A673 (cell line): ENCODE measurements around the gene ORC5. TPM values are rescaled to one million over a fixed set of nuclear protein-coding genes. Genes with fewer than 3 reads are reported as not detected.

ENCODE experiments used
- BruUV-seq: library from RNA; stranded (reverse); fragments of 400-500 nt; replicated peaks from 2 replicates; lab custom pipeline; 2021; lab: Mats Ljungman, UMichigan
- CTCF ChIA-PET: fragments of 300-600 bp; sonication (Branson Sonifier 250); formaldehyde crosslinking; loops from one replicate; lab custom pipeline; 2022; ENCODE audit warnings: antibody characterized with exemption; lab: Charles Lee
- POLR2A ChIA-PET: fragments of 300-600 bp; sonication (Branson Sonifier 250); formaldehyde crosslinking; loops from one replicate; lab custom pipeline; 2022; ENCODE audit warnings: antibody characterized with exemption; ENCODE audit not compliant: low non-redundant PET; lab: Charles Lee
- DNase-seq: peaks from one replicate; pipeline ENCODE4 v3.0.0-alpha.2; 2015; ENCODE audit warnings: low spot score
- H3K27ac ChIP-seq: fragments of 200-600 bp; sonication (generic); 2 replicates; pipeline ENCODE4 v1.5.1; 2016; ENCODE audit warnings: mixed run types, low read depth, mild to moderate bottlenecking, mixed read lengths, antibody characterized with exemption, low read length; ENCODE audit not compliant: poor library complexity, severe bottlenecking
- H3K27me3 ChIP-seq: fragments of 200-600 bp; sonication (generic); replicated peaks from 2 replicates; pipeline ENCODE4 v1.6.1; 2017; ENCODE audit warnings: mixed run types, low read depth, mild to moderate bottlenecking, mixed read lengths, antibody characterized with exemption, low read length; ENCODE audit not compliant: insufficient read depth, poor library complexity
- H3K36me3 ChIP-seq: fragments of 200-600 bp; sonication (generic); 2 replicates; pipeline ENCODE4 v1.6.1; 2016; ENCODE audit warnings: mixed run types, mild to moderate bottlenecking, mixed read lengths, antibody characterized with exemption, low read length; ENCODE audit not compliant: insufficient read depth, poor library complexity, severe bottlenecking
- H3K4me1 ChIP-seq: fragments of 200-600 bp; sonication (generic); 2 replicates; pipeline ENCODE4 v1.6.1; 2017; ENCODE audit warnings: mixed run types, mild to moderate bottlenecking, mixed read lengths, antibody characterized with exemption, low read length; ENCODE audit not compliant: insufficient read depth, poor library complexity, severe bottlenecking
- H3K4me3 ChIP-seq: fragments of 200-600 bp; sonication (generic); 2 replicates; pipeline ENCODE4 v1.5.1; 2016; ENCODE audit warnings: low read depth, mixed run types, mild to moderate bottlenecking, mixed read lengths, low read length; ENCODE audit not compliant: poor library complexity, severe bottlenecking
- H3K9me3 ChIP-seq: fragments of 200-600 bp; sonication (generic); 2 replicates; pipeline ENCODE4 v1.6.1; 2016; ENCODE audit warnings: mixed run types, low read depth, mild to moderate bottlenecking, mixed read lengths, antibody characterized with exemption, low read length; ENCODE audit not compliant: poor library complexity, severe bottlenecking
- CTCF ChIP-seq: fragments of 300-800, 200-600 bp; sonication (generic); conservative IDR thresholded peaks from 2 replicates; pipeline ENCODE4 v1.5.1; 2017; ENCODE audit warnings: low read depth, mild to moderate bottlenecking, antibody characterized with exemption, low read length, moderate library complexity, mixed read lengths
- EZH2 ChIP-seq: fragments of 200-600 bp; sonication (generic); IDR thresholded peaks from 2 replicates; pipeline ENCODE4 v1.6.1; 2017; ENCODE audit warnings: borderline replicate concordance, low read depth, mild to moderate bottlenecking, mixed read lengths, antibody characterized with exemption, low read length; ENCODE audit not compliant: poor library complexity, severe bottlenecking
- intact Hi-C: fragments of 100-400 bp; cut with micrococcal nuclease; formaldehyde crosslinking; loops from one replicate; pipeline ENCODE4 v1.10.0; 2022; ENCODE audit not compliant: unreplicated experiment
- total RNA-seq: library from RNA; stranded (reverse); gene quantifications from 2 replicates; pipeline ENCODE4 v1.2.3, GENCODE V29; 2021

The ORC5 gene
- total RNA-seq, 1 experiment from 2014 or later: 36.7 TPM

DNA sequence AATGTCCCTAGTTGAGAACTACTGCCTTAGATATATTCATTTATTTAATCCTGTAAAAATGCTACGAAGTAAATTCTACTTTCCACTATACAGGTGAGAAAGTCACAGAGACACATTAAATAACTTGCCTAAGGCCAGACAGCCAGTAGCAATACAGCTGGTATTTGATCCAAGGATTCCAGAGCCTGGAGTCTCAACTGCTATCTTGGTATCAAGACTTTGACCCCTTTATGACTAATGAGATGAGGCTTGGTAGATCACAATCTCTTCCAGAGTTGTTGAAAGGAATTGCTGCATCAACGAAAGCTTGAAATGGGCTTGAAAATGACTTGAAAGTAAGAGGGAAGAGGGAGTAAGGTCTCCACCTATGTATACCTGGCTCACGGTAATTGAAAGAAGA lies 83.3 kb downstream of the ORC5 start:
- Histone ChIP-seq H3K27ac (no peak overlapping the region), H3K27me3 (no peaks in the 10 kb centered on the region), H3K4me1 (no peaks in the 10 kb centered on the region), H3K4me3 (no peak overlapping the region), H3K36me3 (no peaks in the 10 kb centered on the region), H3K9me3 (no peaks in the 10 kb centered on the region)
- ChIA-PET POLR2A (no interaction called here), CTCF (no interaction called here)
- no peak for DNase-seq
- intact Hi-C loops: no loop called here
- no peak for TF ChIP-seq EZH2
- TF ChIP-seq CTCF: no peak
- BruUV-seq: no TSS peak

DNA sequence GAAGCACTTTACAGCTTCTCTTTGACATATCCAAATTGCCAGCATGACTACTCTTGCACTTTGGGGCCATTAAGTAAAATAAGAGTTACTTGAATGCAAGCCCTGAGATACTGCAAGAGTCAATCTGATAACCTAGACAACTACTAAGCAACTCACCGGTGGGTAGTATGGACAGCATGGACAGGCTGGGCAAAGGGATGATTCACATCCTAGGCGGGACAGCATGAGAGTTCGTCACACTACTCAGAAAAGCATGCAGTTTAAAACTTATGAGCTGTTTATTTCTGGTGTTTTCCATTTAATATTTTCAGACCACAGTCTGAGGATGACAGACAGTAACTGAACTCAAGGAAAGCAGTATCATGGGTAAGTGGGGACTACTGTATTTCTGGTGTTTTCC lies 84.0 kb downstream of the ORC5 start:
- BruUV-seq: no TSS peak
- Histone ChIP-seq H3K4me1 (no peaks in the 10 kb centered on the region), H3K36me3 (no peaks in the 10 kb centered on the region), H3K27me3 (no peaks in the 10 kb centered on the region), H3K4me3 (no peak overlapping the region), H3K9me3 (no peaks in the 10 kb centered on the region), H3K27ac (no peak overlapping the region)
- no peak for DNase-seq
- ChIA-PET POLR2A (no interaction called here), CTCF (no interaction called here)
- intact Hi-C loops: no loop called here
- TF ChIP-seq EZH2 (no peak), CTCF (no peak)

GRCh38 chr7:104113788-104114187 lies 94.0 kb downstream of the ORC5 start:
- TF ChIP-seq CTCF (no peak), EZH2 (no peak)
- H3K9me3 ChIP-seq: no peaks in the 10 kb centered on the region
- no peaks in the 10 kb centered on the region for H3K36me3 ChIP-seq
- no peak overlapping the region for H3K27ac ChIP-seq
- intact Hi-C loops: no loop called here
- BruUV-seq: no TSS peak
- no peak for DNase-seq
- H3K4me1 ChIP-seq: no peaks in the 10 kb centered on the region
- CTCF ChIA-PET: no interaction called here
- no peak overlapping the region for H3K4me3 ChIP-seq
- POLR2A ChIA-PET: no interaction called here
- peaks cover 4% of the 10 kb centered on the region for H3K27me3 ChIP-seq
